Retinal pigment epithelial cell (primary cell): ENCODE measurements around the gene KNDC1.

Experiments
- DNase-seq: peaks from one replicate; pipeline ENCODE4 v3.0.0-alpha.2; 2010; ENCODE audit warnings: low read depth
- H3K4me3 ChIP-seq: 2 replicates; pipeline ENCODE4 v1.5.1; 2011; ENCODE audit warnings: mild to moderate bottlenecking, low read length, control low read depth, moderate library complexity
- TF ChIP-seq, protein P1 (sequence below): conservative IDR thresholded peaks from 2 replicates; pipeline ENCODE4 v1.5.1; 2011; ENCODE audit warnings: low read depth, low read length, control low read depth, inconsistent platforms

KNDC1 gene

DNA sequence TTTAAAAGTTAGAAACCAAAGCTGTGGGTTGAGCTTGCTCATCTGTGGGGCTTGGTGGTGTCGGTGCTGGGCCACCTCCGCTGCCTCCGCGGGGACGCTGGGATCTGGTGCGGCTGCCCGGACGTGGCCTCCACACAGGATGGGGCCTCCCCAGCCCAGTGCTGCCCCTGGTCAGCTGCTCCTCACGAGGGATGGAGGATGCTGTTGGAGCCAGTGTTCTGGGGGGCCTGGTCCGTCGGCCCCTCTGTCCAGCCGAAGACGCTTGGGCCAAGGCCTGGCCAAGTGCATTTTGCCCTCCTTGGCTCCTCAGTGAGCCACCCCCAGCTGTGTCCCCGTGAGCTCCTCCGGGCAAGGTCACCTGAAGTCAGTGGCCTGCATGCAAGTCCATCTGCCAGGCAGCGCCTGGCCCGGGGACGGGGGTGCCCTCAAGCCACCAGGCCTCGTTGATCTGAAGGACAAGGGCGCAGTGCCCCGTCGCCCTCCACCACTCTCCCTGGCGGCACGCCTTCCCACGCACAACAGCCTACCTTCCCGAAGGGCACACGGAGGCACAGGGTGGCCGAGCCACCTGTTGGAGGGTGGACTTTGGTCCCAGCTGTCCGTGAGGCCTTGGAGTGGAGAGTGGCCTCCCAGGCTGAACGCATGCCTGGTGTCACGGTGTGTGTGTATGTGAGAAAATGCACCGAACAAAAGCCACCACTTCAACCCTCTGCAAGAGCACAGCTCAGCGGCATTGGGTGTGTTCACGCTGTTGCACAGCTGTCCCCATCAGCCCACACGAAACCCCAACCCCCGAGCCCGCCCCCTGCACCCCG, 27.3 kb downstream of the KNDC1 start:
- TF ChIP-seq, protein P1, sequence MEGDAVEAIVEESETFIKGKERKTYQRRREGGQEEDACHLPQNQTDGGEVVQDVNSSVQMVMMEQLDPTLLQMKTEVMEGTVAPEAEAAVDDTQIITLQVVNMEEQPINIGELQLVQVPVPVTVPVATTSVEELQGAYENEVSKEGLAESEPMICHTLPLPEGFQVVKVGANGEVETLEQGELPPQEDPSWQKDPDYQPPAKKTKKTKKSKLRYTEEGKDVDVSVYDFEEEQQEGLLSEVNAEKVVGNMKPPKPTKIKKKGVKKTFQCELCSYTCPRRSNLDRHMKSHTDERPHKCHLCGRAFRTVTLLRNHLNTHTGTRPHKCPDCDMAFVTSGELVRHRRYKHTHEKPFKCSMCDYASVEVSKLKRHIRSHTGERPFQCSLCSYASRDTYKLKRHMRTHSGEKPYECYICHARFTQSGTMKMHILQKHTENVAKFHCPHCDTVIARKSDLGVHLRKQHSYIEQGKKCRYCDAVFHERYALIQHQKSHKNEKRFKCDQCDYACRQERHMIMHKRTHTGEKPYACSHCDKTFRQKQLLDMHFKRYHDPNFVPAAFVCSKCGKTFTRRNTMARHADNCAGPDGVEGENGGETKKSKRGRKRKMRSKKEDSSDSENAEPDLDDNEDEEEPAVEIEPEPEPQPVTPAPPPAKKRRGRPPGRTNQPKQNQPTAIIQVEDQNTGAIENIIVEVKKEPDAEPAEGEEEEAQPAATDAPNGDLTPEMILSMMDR, result no peak
- DNase-seq, result no peak

DNA sequence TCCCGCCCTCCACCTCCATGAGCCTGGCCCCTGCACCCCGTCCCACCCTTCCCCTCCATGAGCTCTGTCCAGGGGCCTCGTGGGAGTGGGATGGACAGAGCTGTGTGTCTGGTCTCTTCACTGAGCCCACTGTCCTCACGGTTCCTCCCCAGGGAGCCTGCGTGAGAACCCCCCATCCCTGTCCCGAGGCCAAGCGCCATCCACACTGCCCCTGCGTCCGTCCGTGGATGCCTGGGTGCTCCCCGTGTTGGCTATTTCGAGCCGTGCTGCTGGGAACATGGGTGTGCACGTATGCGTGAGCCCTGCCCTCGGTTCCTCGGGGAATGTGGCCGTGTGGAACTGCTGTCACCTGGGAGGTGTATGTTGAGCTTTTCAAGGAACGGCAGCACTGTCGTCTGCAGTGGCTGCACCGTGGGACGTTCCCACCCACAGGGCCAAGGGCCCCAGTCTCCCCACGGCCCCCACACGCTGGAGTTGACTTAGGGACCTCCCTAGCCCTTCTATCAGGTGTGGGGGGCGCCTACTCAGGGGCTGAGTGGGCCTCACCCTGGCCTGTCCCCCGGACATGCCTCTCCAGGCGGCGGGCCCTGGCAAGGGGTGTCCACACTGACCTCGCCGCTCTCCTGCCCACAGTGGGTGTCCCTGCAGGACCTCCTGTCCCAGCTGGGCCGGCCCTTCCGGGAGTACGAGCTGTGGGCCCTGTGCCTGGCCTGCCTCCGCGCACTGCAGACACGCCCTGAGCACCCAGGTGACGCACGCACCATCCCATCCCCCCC, 28.1 kb downstream of the KNDC1 start:
- TF ChIP-seq, protein P1, result no peak
- H3K4me3 ChIP-seq, result no peak overlapping the region
- no peak for DNase-seq

More for the DNA sequence above, 27.3 kb downstream of the KNDC1 start:
- H3K4me3 ChIP-seq, result no peak overlapping the region

DNA sequence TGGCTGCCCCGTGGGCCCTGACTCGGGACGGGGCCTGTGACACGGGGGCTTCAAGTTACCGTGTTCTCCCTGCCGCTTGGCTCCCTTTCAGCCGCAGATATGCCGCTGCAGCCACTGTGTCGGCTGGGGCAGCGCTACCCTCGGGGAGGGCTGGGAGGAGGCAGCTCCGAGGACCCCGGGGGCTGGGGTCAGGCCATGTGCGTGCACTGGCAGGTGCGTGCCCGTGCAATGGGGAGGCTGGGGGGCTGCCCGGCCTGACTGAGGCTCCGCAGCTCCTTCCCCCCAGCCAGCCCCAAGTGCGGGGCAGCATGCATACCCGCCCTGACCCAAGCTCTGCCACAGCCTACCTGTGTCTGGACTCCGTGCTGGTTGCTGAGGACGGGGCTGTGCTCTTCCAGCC, 29.2 kb downstream of the KNDC1 start:
- TF ChIP-seq, protein P1, result no peak
- DNase-seq, result no peak
- no peak overlapping the region for H3K4me3 ChIP-seq

DNA sequence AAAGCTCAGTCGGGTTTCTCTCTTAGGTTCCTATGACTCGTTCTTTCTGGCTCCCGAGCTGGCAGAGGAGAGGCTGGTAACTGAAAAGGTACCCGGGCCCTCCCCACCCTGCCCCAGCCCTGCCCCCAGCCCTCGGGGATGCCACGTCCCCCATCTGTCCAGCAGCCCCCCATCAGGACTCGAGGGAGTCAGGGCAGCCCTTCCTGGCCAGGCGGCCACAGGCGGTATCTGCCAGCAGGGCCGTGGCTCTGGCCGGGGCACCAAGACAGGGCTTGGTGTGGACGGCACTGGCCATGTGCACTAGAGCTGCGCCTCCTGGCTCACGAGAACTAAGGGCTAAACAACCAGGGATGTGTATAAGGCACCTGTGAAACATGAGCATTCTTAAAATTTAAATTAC, 29.7 kb downstream of the KNDC1 start:
- no peak for DNase-seq
- TF ChIP-seq, protein P1, result no peak
- no peak overlapping the region for H3K4me3 ChIP-seq

DNA sequence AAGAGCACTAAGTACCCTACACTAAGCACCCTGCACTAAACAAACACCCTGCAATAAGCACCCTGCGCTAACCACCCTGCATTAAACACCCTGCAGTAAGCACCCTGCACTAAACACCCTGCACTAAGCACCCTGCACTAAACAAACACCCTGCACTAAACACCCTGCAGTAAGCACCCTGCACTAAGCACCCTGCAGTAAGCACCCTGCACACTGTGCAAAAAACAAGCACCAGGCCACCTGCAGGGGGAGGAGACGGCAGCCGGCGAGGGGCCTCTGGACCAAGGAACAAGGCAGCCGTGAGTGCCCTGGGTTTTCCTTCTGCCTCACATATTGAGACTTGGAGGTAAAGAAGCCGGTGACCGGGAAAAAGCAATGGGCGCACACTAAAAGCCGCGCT, 30.2 kb downstream of the KNDC1 start:
- no peak for DNase-seq
- TF ChIP-seq, protein P1, result no peak
- H3K4me3 ChIP-seq, result no peak overlapping the region

DNA sequence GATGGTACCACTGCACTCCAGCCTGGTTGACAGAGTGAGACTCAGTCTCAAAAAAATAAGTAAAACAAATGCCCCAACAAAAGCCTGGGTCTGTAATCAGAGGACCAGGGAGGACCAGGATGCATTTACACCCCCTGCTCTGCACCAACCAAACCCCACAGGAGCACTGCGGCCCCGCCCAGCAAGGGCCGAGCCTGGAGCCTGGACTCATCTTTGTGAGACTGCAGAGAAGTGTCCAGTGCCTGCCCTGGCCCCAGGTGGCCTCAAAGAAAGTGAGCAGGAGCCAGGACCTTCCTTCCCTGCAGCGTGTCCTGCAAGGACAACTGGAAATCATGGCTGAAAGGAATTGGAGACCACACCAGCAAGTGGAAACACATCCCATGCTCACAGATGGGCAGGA, 31.6 kb downstream of the KNDC1 start:
- TF ChIP-seq, protein P1, result no peak
- no peak overlapping the region for H3K4me3 ChIP-seq
- no peak for DNase-seq
